ENCODE results near the gene PPCS.

Gene PPCS

GRCh38 chr1:42420911-42421585 is 35.3 kb upstream of the PPCS start (continued):
- TF ChIP-seq ZNF830 (tag by site-specific recombination; IDR thresholded peaks at IDR 0.05; ENCODE audit: low read depth): no peak
- TF ChIP-seq ZBTB48 (tag by site-specific recombination; IDR thresholded peaks at IDR 0.05): peak; percentile 75; the same call in 1 of the 2 replicates
- TF ChIP-seq ZBTB17 (tag by site-specific recombination; IDR thresholded peaks at IDR 0.05): peak; percentile 64; the same call in 1 of the 2 replicates
- no peak for TF ChIP-seq ZNF274 (IDR thresholded peaks at IDR 0.05; ENCODE audit: low read length)
- no peak for TF ChIP-seq ZNF274 (tag by site-specific recombination; IDR thresholded peaks at IDR 0.05; ENCODE audit: borderline replicate concordance)
- no peak for TF ChIP-seq ZNF654 (tag by site-specific recombination; IDR thresholded peaks at IDR 0.05; ENCODE audit: low read depth)
- peak; percentile 85 for TF ChIP-seq ZBTB6 (tag by site-specific recombination; IDR thresholded peaks at IDR 0.05)
- TF ChIP-seq ZBTB1 (tag by site-specific recombination; IDR thresholded peaks at IDR 0.05): no peak
- no peak for TF ChIP-seq SP3 (tag by site-specific recombination; IDR thresholded peaks at IDR 0.05)
- TF ChIP-seq ZEB2 (tag by site-specific recombination; IDR thresholded peaks at IDR 0.05): peak; percentile 61
- TF ChIP-seq PRDM1 (tag by site-specific recombination; IDR thresholded peaks at IDR 0.05): no peak
- no peak for TF ChIP-seq ZFHX2 (tag by site-specific recombination; conservative IDR thresholded peaks at IDR 0.05)
- TF ChIP-seq, protein P1, sequence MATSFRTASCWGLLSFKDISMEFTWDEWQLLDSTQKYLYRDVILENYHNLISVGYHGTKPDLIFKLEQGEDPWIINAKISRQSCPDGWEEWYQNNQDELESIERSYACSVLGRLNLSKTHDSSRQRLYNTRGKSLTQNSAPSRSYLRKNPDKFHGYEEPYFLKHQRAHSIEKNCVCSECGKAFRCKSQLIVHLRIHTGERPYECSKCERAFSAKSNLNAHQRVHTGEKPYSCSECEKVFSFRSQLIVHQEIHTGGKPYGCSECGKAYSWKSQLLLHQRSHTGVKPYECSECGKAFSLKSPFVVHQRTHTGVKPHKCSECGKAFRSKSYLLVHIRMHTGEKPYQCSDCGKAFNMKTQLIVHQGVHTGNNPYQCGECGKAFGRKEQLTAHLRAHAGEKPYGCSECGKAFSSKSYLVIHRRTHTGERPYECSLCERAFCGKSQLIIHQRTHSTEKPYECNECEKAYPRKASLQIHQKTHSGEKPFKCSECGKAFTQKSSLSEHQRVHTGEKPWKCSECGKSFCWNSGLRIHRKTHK (tag by site-specific recombination; IDR thresholded peaks at IDR 0.05): no peak
- peak; percentile 36; the same call in 1 of the 2 replicates for TF ChIP-seq ZSCAN30 (tag by site-specific recombination; IDR thresholded peaks at IDR 0.05)
- TF ChIP-seq ZNF239 (tag by site-specific recombination; IDR thresholded peaks at IDR 0.05): no peak
- no peak for TF ChIP-seq ZSCAN4 (tag by site-specific recombination; IDR thresholded peaks at IDR 0.05)
- no peak for TF ChIP-seq ZNF175 (tag by site-specific recombination; IDR thresholded peaks at IDR 0.05)
- no peak for TF ChIP-seq ZNF777 (tag by site-specific recombination; IDR thresholded peaks at IDR 0.05; ENCODE audit: borderline replicate concordance)
- no peak for TF ChIP-seq ZNF776 (tag by site-specific recombination; IDR thresholded peaks at IDR 0.05; ENCODE audit: borderline replicate concordance)
- TF ChIP-seq ZNF121 (tag by site-specific recombination; IDR thresholded peaks at IDR 0.05): no peak
- TF ChIP-seq PRDM6 (tag by site-specific recombination; IDR thresholded peaks at IDR 0.05): no peak
- TF ChIP-seq SP2 (tag by site-specific recombination; IDR thresholded peaks at IDR 0.05): no peak
- TF ChIP-seq, protein P2, sequence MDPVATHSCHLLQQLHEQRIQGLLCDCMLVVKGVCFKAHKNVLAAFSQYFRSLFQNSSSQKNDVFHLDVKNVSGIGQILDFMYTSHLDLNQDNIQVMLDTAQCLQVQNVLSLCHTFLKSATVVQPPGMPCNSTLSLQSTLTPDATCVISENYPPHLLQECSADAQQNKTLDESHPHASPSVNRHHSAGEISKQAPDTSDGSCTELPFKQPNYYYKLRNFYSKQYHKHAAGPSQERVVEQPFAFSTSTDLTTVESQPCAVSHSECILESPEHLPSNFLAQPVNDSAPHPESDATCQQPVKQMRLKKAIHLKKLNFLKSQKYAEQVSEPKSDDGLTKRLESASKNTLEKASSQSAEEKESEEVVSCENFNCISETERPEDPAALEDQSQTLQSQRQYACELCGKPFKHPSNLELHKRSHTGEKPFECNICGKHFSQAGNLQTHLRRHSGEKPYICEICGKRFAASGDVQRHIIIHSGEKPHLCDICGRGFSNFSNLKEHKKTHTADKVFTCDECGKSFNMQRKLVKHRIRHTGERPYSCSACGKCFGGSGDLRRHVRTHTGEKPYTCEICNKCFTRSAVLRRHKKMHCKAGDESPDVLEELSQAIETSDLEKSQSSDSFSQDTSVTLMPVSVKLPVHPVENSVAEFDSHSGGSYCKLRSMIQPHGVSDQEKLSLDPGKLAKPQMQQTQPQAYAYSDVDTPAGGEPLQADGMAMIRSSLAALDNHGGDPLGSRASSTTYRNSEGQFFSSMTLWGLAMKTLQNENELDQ (tag by site-specific recombination; IDR thresholded peaks at IDR 0.05; ENCODE audit: low read depth): no peak
- TF ChIP-seq, protein P3, sequence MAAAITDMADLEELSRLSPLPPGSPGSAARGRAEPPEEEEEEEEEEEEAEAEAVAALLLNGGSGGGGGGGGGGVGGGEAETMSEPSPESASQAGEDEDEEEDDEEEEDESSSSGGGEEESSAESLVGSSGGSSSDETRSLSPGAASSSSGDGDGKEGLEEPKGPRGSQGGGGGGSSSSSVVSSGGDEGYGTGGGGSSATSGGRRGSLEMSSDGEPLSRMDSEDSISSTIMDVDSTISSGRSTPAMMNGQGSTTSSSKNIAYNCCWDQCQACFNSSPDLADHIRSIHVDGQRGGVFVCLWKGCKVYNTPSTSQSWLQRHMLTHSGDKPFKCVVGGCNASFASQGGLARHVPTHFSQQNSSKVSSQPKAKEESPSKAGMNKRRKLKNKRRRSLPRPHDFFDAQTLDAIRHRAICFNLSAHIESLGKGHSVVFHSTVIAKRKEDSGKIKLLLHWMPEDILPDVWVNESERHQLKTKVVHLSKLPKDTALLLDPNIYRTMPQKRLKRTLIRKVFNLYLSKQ (tag by site-specific recombination; IDR thresholded peaks at IDR 0.05; ENCODE audit: borderline replicate concordance): no peak
- no peak for TF ChIP-seq BCL6B (tag by site-specific recombination; IDR thresholded peaks at IDR 0.05)
- TF ChIP-seq GFI1B (tag by site-specific recombination; IDR thresholded peaks at IDR 0.05): no peak
- no peak for TF ChIP-seq ZNF184 (tag by site-specific recombination; IDR thresholded peaks at IDR 0.05)
- no peak for TF ChIP-seq ZSCAN23 (tag by site-specific recombination; IDR thresholded peaks at IDR 0.05)
- TF ChIP-seq MEIS1 (CRISPR knock-in tag; IDR thresholded peaks at IDR 0.05; ENCODE audit: borderline replicate concordance): no peak
- TF ChIP-seq ZBTB8A (tag by site-specific recombination; IDR thresholded peaks at IDR 0.05): peak; percentile 25; the same call in 1 of the 2 replicates

Measured in HEK293 (cell line).